Measurements from ENCODE around the gene FUS.
A peak's percentile ranks its signal among the peaks of the same experiment; 100 is the strongest.
"Not testable (repeated sequence)": the region's sequence is repeated elsewhere in the genome, so short reads cannot be mapped to it uniquely, and the experiment has no call there.

The FUS gene

GRCh38 chr16:31138621-31139578 is 41.0 kb upstream of the FUS start:
- peak overlapping the region; percentile 73 for H3K27ac ChIP-seq (ENCODE audit: low read depth, low read length)
- H2AFZ ChIP-seq (ENCODE audit: insufficient read depth, low read length, poor library complexity): peak overlapping the region; percentile 28
- H3K18ac ChIP-seq (ENCODE audit: low read length): peak overlapping the region; percentile 41
- no peaks in the 10 kb centered on the region for H3K27me3 ChIP-seq (ENCODE audit: insufficient read depth, low read length)
- H3K79me2 ChIP-seq (ENCODE audit: control insufficient read depth, insufficient read depth, low read length, poor library complexity): peaks cover 17% of the 10 kb centered on the region
- peaks cover under 1% of the 10 kb centered on the region in 2 experiments for H3K36me3 ChIP-seq (ENCODE audit: control insufficient read depth in 1 of 2, insufficient read depth in 2 of 2, low read length in 2 of 2)
- H3K4me2 ChIP-seq (ENCODE audit: low read length): peak overlapping the region; percentile 57
- H2BK120ac ChIP-seq (ENCODE audit: insufficient read depth, low read length, poor library complexity): peak overlapping the region; percentile 81
- H3K4ac ChIP-seq (ENCODE audit: low read depth, low read length): peak overlapping the region; percentile 8
- H3K23ac ChIP-seq (ENCODE audit: low read length): no peak overlapping the region
- peak overlapping the region; percentile 37 for H3K9ac ChIP-seq (ENCODE audit: low read length)
- peak overlapping the region; percentile 22 for H4K12ac ChIP-seq (ENCODE audit: low read depth, low read length)
- peaks cover 8% of the 10 kb centered on the region for H3K9me3 ChIP-seq (ENCODE audit: insufficient read depth, low read depth, low read length)
- peak overlapping the region; percentile 10 for H3K4me3 ChIP-seq (ENCODE audit: low read depth, low read length)
- H2BK12ac ChIP-seq (ENCODE audit: low read length): peak overlapping the region; percentile 39
- H3K14ac ChIP-seq (ENCODE audit: low read length): peak overlapping the region; percentile 40
- WGBS (ENCODE audit: extremely low coverage, insufficient coverage, insufficient read length): no CpG with 5 or more reads among the region's 27 CpGs
- peak overlapping the region; percentile 92 for H4K91ac ChIP-seq (ENCODE audit: low read depth, low read length)
- peak; percentile 97 for DNase-seq
- H3K4me1 ChIP-seq (ENCODE audit: control insufficient read depth in 1 of 2, insufficient read depth in 2 of 2, low read length in 2 of 2): peaks cover 38 to 43% of the 10 kb centered on the region in 2 experiments
- H4K8ac ChIP-seq (ENCODE audit: low read depth, low read length): peak overlapping the region; percentile 59
- peak overlapping the region; percentile 36 for H2AK5ac ChIP-seq (ENCODE audit: low read length)
- H3K79me1 ChIP-seq (ENCODE audit: low read length): peaks cover 31% of the 10 kb centered on the region
- H2BK5ac ChIP-seq (ENCODE audit: low read depth, low read length, poor library complexity): peak overlapping the region; percentile 62

GRCh38 chr16:31141071-31141469 is 38.9 kb upstream of the FUS start:
- H2AFZ ChIP-seq (ENCODE audit: insufficient read depth, low read length, poor library complexity); H3K9ac ChIP-seq (ENCODE audit: low read length); H3K4me3 ChIP-seq (ENCODE audit: low read depth, low read length); H2AK5ac ChIP-seq (ENCODE audit: low read length); H4K12ac ChIP-seq (ENCODE audit: low read depth, low read length); H3K36me3 ChIP-seq (ENCODE audit: control insufficient read depth in 1 of 2, insufficient read depth in 2 of 2, low read length in 2 of 2); H3K4me2 ChIP-seq (ENCODE audit: low read length); H3K79me2 ChIP-seq (ENCODE audit: control insufficient read depth, insufficient read depth, low read length, poor library complexity); H3K9me3 ChIP-seq (ENCODE audit: insufficient read depth, low read depth, low read length); H3K23ac ChIP-seq (ENCODE audit: low read length); H3K27me3 ChIP-seq (ENCODE audit: insufficient read depth, low read length); H3K4ac ChIP-seq (ENCODE audit: low read depth, low read length): not testable (repeated sequence)
- no CpG with 5 or more reads among the region's 9 CpGs for WGBS (ENCODE audit: extremely low coverage, insufficient coverage, insufficient read length)
- Histone ChIP-seq H3K79me1 (ENCODE audit: low read length) (peaks cover 23% of the 10 kb centered on the region), H4K8ac (ENCODE audit: low read depth, low read length) (peak overlapping the region; percentile 40), H4K91ac (ENCODE audit: low read depth, low read length) (peak overlapping the region; percentile 80), H2BK120ac (ENCODE audit: insufficient read depth, low read length, poor library complexity) (peak overlapping the region; percentile 23), H2BK12ac (ENCODE audit: low read length) (peak overlapping the region; percentile 13), H2BK5ac (ENCODE audit: low read depth, low read length, poor library complexity) (peak overlapping the region; percentile 52), H3K18ac (ENCODE audit: low read length) (peak overlapping the region; percentile 45), H3K14ac (ENCODE audit: low read length) (peak overlapping the region; percentile 73), H3K27ac (ENCODE audit: low read depth, low read length) (peak overlapping the region; percentile 20), H3K4me1 (ENCODE audit: control insufficient read depth in 1 of 2, insufficient read depth in 2 of 2, low read length in 2 of 2) (peaks cover 29 to 30% of the 10 kb centered on the region in 2 experiments)
- DNase-seq: peak in 1 of 2 donors; percentile 7

- Histone ChIP-seq H3K9ac (ENCODE audit: low read length) (no peak overlapping the region), H3K4ac (ENCODE audit: low read depth, low read length) (peak overlapping the region; percentile 6), H3K27me3 (ENCODE audit: insufficient read depth, low read length) (no peaks in the 10 kb centered on the region), H3K9me3 (ENCODE audit: insufficient read depth, low read depth, low read length) (peaks cover 6% of the 10 kb centered on the region), H3K4me2 (ENCODE audit: low read length) (peak overlapping the region; percentile 42), H3K23ac (ENCODE audit: low read length) (no peak overlapping the region), H3K4me1 (ENCODE audit: control insufficient read depth in 1 of 2, insufficient read depth in 2 of 2, low read length in 2 of 2) (peaks cover 26 to 27% of the 10 kb centered on the region in 2 experiments), H2AK5ac (ENCODE audit: low read length) (peak overlapping the region; percentile 11), H2BK5ac (ENCODE audit: low read depth, low read length, poor library complexity) (peak overlapping the region; percentile 52), H3K79me1 (ENCODE audit: low read length) (peaks cover 23% of the 10 kb centered on the region), H3K18ac (ENCODE audit: low read length) (peak overlapping the region; percentile 45), H3K14ac (ENCODE audit: low read length) (peak overlapping the region; percentile 73), H3K27ac (ENCODE audit: low read depth, low read length) (peak overlapping the region; percentile 20), H4K12ac (ENCODE audit: low read depth, low read length) (peak overlapping the region; percentile 9), H3K4me3 (ENCODE audit: low read depth, low read length) (no peak overlapping the region), H3K79me2 (ENCODE audit: control insufficient read depth, insufficient read depth, low read length, poor library complexity) (peaks cover 3% of the 10 kb centered on the region), H2BK120ac (ENCODE audit: insufficient read depth, low read length, poor library complexity) (peak overlapping the region; percentile 23), H4K91ac (ENCODE audit: low read depth, low read length) (peak overlapping the region; percentile 80), H2AFZ (ENCODE audit: insufficient read depth, low read length, poor library complexity) (peak overlapping the region; percentile 53), H4K8ac (ENCODE audit: low read depth, low read length) (peak overlapping the region; percentile 40), H3K36me3 (ENCODE audit: control insufficient read depth in 1 of 2, insufficient read depth in 2 of 2, low read length in 2 of 2) (no peaks in the 10 kb centered on the region), H2BK12ac (ENCODE audit: low read length) (peak overlapping the region; percentile 13)
- no peak for DNase-seq
- no CpG with 5 or more reads among the region's 10 CpGs for WGBS (ENCODE audit: extremely low coverage, insufficient coverage, insufficient read length)
These were observed 38.3 kb upstream of the FUS start for GRCh38 chr16:31141489-31142108.

Measured in trophoblast cell (in vitro differentiated cells and primary cell).